Hindlimb muscle (tissue), 1 donor: ENCODE results near the gene HES1. TPM values are rescaled to one million over a fixed set of nuclear protein-coding genes. Genes with fewer than 3 reads are reported as not detected.
"Not testable (repeated sequence)": the region's sequence is repeated elsewhere in the genome, so short reads cannot be mapped to it uniquely, and the experiment has no call there.

Source experiments
- DNase-seq: peaks from one replicate; pipeline ENCODE4 v3.0.0-alpha.2; 2013
- polyA plus RNA-seq: library from polyadenylated mRNA; unstranded; fragments of 120-200 nt; gene quantifications from one replicate; pipeline ENCODE4 v1.2.1, GENCODE V29; 2013; ENCODE audit not compliant: insufficient read length

The HES1 gene, protein sequence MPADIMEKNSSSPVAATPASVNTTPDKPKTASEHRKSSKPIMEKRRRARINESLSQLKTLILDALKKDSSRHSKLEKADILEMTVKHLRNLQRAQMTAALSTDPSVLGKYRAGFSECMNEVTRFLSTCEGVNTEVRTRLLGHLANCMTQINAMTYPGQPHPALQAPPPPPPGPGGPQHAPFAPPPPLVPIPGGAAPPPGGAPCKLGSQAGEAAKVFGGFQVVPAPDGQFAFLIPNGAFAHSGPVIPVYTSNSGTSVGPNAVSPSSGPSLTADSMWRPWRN
- polyA plus RNA-seq, result 24.5 TPM

DNA sequence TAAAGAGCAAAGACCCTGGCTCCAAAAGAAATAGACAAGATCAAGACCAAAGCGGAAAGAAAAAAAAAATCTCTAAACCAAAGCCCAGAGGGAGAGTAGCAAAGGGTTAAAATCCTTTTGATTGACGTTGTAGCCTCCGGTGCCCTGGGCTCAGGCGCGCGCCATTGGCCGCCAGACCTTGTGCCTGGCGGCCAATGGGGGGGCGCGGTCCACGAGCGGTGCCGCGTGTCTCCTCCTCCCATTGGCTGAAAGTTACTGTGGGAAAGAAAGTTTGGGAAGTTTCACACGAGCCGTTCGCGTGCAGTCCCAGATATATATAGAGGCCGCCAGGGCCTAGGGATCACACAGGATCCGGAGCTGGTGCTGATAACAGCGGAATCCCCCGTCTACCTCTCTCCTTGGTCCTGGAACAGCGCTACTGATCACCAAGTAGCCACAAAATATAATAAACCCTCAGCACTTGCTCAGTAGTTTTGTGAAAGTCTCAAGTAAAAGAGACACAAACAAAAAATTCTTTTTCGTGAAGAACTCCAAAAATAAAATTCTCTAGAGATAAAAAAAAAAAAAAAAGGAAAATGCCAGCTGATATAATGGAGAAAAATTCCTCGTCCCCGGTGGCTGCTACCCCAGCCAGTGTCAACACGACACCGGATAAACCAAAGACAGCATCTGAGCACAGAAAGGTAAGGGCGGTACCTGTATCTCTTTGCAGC is at the start of gene HES1:
TSS of gene HES1 (plus strand) at position 343 of the 713 bp plus-strand sequence. CDS start at position 576, 233 bp downstream.
- DNase-seq, result peak; percentile 97

DNA sequence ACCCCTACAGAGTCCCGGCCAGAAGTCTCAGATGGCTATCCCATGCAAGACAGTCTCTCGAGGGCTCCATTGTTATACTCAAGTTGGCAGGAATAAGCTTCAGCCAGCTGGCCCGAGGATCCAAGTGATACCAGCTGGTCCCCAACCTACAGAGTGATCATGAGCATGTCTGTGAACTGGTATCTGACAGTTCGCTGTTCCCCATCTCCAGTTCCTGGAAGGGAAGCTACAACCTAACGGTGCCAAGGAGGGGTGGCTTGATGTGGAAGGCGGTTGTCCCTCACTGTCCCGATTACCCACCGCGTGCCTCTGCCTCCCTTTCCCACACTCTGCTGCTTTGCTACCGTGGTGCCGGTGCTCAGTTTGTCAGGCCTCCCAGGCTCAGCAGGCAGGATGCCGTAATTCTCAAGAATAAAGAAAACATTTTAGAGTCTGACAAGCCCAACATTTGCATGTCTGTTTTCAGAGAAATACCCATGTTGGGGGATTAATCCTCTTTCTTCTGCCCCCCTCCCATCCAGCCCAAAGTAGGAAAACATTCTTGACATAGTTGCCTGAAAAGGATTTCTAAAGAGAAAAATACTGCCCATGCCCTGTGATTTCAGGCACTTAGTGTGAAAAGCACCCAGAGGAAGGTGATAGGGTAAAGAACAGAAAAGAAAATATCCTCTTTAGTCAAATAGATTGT is 49.4 kb upstream of the HES1 start:
- no peak for DNase-seq

DNA sequence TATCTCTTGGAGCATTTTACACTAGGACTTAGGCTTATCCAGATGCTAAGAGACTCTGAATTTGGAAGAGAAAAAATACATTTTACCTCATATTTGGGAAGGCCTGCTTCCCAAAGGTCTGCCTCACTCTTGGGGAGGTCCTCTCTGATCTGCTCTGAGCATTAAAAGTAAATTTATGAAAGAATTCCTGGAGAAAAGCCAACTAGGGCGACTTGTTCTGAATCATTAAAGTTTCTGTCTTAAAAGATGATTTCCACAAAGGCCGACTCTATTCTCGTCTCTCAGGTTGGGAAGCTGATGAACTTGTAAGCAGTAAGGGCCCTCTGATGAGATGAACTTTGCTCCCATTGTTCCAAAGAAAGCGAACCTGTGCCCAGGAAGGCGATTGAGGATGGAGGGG is 48.7 kb upstream of the HES1 start:
- no peak for DNase-seq

DNA sequence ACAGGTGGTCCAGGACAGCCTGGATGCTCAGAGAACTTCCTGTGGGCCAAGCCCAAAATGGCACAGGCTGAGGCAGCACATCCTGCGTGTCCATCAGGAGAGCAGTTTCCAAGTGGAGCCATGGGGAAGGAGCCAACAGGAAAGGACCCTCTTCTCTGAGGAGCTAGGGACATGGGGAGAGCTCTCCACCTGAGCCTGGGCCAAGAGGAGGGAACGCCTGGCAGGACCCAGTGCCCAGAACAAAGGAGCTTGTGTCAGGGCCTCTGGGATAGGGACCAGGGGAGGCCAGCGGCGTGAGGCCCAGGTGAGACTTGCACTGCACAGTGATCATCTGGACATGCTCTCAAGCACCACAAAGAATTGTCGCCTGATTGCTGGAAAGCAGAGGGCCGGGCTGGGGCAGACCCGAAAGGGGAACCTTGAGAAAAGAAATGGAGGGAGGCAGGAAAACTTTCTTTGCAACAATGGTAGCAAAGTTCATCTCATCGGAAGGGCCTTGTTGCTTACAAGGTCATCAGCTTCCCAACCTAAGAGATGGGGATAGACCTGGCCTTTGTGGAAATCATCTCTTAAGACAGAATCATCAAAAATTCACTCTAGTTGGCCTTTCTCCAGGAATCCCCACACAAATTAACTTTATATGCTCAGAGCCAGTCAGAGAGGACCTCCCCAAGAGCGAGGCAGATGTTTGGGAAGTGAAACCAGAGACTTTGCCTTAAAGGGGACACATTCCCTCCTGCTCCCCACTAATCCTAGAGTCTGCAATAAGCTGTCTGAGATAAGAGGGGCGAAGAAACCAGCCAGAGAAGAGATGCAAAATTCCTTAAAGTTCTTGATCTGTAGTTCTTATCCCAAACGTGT is 47.7 kb upstream of the HES1 start:
- no peak for DNase-seq

DNA sequence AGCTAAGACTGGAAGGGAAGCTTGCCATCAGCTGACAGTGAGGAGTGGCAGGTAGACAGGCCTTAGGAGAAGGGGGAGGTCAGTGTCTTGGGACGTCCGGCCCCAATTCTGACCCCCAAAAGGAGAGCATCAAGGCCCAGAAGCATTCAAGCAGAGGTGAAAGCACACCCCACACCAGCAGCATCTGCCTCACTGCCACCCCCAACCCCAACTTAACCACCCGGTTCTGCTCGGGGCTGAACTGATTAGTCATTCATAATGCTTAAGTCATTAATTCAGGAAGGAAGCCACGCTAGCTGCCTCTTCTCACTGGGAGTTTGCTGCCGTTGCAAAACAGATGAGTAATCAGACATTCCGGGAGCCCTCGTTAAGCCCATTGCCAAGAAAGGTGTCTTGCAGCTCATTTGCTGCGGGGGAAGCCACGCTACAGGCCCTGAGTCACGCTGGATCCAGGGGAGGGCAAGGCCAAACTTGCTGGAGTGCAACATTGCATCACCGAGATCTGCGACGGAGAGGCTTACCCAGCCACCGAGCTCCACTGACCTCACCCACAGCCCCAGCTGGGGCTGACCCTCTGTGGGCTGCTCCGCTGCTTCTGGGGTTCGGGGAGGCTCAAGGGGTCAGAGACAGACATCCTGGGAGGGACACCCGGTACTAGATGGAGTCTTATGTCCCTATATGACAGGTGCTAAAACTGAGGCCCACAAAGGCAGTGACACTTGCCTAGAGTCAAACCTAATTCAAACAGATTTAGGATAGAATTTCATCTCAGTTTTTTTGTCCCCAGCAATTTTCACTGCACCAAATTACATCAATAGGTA is 46.4 kb upstream of the HES1 start:
- no peak for DNase-seq

- not testable (repeated sequence) for DNase-seq
These were observed 45.8 kb upstream of the HES1 start for GRCh38 chr3:194090178-194090555.

DNA sequence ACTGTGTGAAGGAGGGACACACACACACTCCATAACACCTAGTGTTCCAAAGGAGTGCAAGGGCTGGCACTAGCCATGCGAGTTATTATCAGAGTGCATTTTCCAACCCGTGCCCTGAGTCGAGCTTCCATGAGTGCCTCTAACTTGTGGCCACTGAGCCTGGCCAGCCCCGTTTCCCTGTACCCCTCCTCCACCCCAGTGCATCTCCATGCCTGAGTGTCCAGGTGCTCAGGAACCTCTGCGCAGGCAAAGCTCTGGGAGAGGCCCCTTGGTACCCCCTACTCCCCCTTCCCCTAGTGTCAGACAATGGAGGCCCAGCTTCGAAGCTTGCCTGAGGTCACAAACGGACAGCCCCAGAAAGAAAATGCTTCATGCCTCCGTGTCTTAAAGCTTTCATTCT is 45.2 kb upstream of the HES1 start:
- DNase-seq, result no peak

GRCh38 chr3:194091141-194091540 is 44.8 kb upstream of the HES1 start:
- no peak for DNase-seq

DNA sequence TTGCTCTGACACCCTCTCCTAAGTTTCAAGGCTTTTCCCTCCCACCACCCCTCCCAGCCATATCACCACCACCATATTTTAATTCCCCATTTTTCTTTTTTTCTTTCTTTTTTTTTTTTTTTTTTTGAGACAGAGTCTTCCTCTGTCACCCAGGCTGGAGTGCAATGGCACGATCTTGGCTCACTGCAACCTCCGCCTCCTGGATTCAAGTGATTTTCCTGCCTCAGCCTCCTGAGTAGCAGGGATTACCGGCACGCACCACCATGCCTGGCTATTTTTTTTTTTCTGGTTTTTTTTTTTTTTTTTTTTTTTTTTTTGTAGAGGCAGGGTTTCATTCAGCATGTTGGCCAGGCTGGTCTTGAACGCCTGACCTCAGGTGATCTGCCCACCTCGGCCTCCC is 44.1 kb upstream of the HES1 start:
- DNase-seq, result not testable (repeated sequence)

- no peak for DNase-seq
These were observed 43.1 kb upstream of the HES1 start for GRCh38 chr3:194092881-194093301.

- DNase-seq, result no peak
These were observed 42.1 kb upstream of the HES1 start for GRCh38 chr3:194093842-194094241.

DNA sequence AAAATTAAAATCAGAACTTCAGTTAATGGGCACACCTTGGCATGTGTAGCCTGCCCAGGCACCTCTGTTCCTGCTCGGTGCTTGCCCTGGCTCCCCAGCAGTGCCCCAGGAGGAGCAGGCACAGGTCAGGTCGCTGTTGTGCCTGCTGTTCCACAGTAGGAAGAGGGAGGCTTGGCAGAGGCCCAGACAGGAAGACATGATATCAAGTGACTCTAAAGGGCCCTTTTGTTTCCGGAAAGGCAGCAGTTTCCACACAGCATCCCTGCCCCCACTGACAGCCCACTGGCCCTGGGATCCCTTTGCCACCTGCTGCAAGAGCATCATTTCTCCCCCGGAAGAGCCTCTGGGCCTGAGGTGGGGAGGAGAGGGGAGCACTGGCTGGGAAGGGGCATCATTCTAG is 40.5 kb upstream of the HES1 start:
- no peak for DNase-seq

- DNase-seq, result no peak
These were observed 40.0 kb upstream of the HES1 start for GRCh38 chr3:194095902-194096301.

DNA sequence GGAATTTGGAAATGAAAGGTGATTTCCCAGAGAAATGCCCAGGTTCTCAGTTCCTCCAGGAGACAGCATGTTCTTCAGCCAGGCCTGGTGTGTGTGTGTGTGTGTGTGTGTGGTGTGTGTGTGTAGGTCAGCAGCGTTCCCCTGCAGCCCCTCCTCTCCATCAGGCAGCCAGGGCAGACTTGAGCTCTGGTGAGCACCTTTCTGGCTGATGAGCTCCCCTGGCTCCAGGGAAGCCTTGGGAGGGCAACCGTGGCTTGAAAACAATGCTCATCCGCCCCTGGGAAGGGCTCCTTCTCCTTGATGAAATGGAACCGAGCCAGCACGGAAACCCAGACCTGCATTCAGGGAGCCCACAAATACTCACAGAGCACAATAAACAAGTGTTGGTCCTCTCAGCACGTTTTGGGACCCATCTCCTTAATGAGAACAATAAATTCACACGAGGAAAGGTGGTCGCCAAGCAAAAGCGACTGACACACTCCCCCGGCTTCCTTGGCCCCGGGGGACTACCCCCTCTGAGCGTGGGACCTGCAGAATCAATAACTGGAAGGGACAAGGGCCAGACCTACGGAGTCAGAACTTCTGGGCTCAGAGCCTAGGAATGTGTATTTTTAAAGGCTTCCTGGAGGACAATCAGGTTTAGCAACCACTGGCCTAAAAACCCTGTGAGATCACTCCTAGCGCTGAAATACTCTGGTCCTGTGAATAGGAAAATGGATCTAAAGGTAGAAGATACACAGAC is 38.6 kb upstream of the HES1 start:
- DNase-seq, result no peak

DNA sequence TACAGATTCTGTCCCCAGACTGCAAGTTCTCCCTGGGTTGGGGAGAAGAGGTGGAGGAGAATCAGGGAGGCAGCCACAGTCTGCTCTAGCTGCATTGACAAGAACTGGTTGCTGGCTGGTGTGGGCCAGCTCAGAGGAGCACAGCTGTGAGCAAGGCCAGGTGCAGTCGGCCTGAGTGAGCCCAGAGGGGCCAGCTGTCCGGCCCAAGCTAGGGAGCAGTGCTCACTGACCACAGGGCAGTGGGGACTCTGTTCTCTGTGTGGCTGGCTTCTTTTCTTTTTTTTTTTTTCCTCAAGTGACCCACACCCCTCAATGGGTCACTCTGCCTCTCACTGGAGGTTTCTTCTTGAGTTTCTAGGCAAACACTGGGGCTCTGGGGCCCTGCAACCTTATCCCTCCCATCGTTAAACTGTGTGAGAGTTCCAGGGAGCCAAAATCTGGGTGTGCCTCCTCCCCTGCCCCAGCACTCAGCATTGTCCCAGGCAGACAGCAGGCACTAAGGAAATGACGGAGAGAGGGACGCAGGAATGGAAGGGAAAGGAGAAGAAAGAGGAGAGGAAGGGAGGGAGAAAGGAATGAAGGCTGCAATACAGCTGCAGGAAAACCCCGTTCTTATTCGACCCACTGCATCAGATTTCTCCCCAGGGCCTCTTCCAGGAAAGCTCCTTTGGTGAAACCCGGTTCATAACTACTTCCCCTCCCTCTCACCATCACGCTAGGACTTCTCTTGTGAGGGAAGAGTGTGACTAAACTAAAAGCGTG is 37.7 kb upstream of the HES1 start:
- peak; percentile 78 for DNase-seq

- DNase-seq, result no peak
These were observed 37.1 kb upstream of the HES1 start for GRCh38 chr3:194098843-194099183.

GRCh38 chr3:194099215-194099614 is 36.7 kb upstream of the HES1 start:
- no peak for DNase-seq

DNA sequence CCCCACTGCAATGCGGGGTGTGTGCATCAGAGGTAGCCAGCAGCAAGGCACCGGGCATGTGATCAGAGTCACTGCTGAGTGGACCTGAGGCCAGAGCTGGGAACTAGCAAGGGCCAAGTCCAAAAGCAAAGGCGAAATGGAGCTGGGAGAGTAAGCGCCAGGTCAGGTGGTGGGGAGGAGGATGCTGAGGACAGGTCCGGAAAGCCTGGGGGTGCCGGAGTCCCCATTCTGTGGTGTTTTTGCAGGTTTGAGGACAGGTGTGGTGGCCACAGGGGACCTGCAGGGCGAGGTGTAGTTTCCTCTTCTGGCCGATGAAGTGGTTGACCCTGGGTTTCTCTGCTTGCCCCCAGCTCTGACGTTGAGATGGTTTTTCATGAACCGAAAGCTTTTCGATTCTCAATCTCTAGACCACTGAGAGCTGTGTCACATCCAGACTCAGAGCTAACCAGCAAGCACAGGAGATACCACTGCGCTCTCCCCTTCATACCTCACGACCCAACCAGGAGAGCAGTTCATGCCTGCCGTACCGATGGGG is 35.0 kb upstream of the HES1 start:
- no peak for DNase-seq

GRCh38 chr3:194101592-194102432 is 34.1 kb upstream of the HES1 start:
- DNase-seq, result no peak
